Cardiac septum (tissue), 1 donor: ENCODE measurements around the gene MUC4. TPM values are rescaled to one million over a fixed set of nuclear protein-coding genes. Genes with fewer than 3 reads are reported as not detected.
A peak's percentile ranks its signal among the peaks of the same experiment; 100 is the strongest.
"Not testable (repeated sequence)": the region's sequence is repeated elsewhere in the genome, so short reads cannot be mapped to it uniquely, and the experiment has no call there.

Experiments used
- DNase-seq: peaks from one replicate; pipeline ENCODE4 v3.0.0-alpha.2; 2020; ENCODE audit warnings: low spot score
- intact Hi-C: fragments of 100-400 bp; cut with DNase I; formaldehyde crosslinking; loops from one replicate; pipeline ENCODE4 v1.14.0; 2022
- total RNA-seq: library from RNA; stranded (reverse); fragmentation: NEBNext Ultra II Directional; extraction: Animal tissue kit (Norgen Biotek cat#: 25700); gene quantifications from one replicate; pipeline ENCODE4 v1.2.1, GENCODE V29; 2021
- donor health status: DM: no; HTN: no; CAD: no.

The MUC4 gene
- total RNA-seq, 1 donor from 2014 or later = 0.03 TPM

DNA sequence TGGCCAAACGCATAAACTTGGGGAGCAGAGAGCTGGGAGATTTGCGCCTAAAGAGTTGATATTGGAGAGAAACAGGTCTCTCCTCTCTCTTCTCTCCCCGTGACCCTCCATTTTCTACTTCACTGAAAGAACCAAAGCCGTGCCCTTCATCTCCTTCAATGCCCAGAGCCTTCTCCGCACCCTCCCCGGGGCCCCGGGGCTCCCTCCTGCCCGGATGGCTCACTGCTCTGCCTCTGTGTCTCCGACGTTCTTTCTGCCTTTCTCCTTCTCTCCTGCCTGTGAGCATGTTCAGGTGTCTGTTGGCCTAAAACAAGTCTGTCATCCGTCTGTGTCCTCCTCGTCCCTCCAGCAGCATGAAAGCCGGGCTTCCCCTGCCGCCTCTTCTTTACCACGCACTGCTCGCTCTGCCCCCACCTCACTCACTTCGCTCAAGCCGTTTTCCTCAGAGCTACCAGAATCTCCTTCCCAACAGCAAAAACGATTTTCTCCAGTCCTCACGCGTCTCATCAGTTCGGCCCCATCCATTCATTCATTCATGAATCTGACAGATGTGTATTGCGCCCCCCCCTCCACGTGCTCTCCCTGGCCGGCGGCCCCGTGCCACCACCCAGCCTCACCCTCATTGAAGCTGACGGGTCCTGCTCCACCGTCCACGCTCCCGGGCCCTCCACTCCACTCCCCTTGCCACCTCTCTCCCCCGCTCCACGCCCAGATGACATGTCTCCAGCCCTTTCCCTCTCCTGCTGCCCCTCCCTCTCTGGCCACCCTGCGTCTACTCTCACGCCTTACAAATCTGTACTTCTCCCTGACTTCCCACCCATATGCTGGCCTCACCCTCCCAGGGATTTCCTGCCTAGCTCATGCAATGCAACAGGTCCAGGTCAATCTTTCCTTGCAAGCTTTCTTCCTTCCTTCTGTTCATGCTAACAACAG, 10.2 kb downstream of the MUC4 start:
- peak; percentile 67 for DNase-seq
- intact Hi-C loops = no loop called here

DNA sequence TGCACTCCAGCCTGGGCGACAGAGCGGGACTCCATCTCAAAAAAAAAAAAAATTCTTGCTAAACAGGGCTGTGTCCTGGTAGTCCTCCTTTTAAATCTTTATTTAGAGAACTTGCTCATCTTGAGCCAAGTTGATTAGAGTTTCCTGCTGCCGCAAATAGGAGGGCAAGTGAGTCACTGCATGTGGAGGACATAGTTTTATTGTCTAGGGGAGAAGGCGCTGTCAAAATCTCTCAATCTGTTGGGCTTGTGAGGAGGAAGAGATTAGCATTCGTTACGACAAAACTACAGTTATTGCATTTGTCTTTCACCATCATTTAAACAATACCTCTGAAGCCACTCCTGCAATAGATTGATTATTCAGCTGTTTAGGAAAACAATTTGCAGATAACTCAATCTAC, 11.5 kb downstream of the MUC4 start:
- peak; percentile 39 for DNase-seq
- intact Hi-C loops = no loop called here

DNA sequence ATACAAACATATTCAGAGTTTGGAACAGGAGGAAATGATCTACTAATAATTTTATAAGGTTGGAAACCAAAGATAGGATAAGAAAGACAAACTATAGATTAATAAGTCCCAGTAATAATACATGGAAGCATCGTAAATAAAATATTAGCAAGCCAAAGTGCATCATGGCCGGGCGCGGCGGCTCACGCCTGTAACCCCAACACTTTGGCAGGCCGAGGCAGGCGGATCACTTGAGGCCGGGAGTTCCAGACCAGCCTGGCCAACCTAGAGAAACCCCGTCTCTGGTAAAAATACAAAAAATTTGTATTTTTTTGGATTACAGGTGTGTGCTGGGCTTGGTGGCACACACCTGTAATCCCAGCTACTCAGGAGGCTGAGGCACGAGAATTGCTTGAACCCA, 14.9 kb downstream of the MUC4 start:
- intact Hi-C loops = no loop called here
- peak; percentile 20 for DNase-seq

DNA sequence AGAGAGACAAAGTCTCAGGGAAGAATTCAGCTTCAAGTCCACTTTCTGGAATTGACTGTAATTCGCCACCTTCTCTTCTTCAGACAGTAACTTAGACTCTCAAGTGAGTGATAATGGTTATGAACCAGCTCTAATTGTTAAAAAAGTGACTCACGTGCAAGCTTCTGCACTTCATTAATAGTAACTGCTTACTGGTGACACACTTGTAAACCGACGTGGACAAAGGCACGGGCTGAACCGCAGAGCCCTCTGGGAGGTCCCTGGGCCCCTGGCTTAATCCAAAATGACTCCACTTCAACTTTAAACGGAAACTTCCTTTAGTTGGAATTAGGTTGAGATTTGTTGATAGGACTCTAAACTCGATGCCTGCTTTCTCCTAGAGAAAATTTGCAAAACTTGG, 17.0 kb downstream of the MUC4 start:
- intact Hi-C loops = no loop called here
- peak; percentile 10 for DNase-seq

DNA sequence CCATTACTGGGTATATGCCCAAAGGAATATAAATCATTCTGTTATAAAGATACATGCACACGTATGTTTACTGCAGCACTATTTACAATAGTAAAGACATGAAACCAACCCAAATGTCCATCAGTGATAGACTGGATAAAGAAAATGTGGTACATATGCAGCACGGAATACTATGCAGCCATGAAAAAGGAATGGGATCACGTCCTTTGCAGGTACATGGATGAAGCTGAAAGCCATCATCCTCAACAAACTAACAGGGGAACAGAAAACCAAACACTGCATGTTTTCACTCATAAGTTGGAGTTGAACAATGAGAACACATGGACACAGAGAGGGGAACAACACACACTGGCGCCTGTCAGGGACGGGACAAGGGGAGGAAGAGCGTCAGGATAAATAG, 19.1 kb downstream of the MUC4 start:
- DNase-seq, intact Hi-C loops: not testable (repeated sequence)

DNA sequence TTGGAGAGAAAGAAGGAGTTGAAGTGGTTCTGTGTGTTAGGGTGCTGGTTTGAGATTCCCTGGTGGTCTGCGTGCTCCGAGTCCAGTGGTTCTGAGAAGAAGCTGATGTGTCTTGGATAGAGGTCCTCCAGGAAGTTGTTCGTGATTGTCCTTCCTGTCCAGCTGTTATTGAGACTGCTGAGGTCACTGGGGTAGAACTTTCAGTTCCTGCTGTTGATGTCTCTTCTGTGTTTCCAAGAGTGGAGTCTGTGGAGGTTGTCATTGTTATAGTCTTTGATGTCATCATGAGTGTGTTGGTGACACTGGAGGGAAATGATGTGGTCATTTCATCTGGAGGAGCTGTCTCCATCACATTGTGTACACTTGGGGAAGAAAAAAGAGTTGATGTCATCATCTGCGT, 20.8 kb downstream of the MUC4 start:
- DNase-seq = peak; percentile 9
- intact Hi-C loops = no loop called here

DNA sequence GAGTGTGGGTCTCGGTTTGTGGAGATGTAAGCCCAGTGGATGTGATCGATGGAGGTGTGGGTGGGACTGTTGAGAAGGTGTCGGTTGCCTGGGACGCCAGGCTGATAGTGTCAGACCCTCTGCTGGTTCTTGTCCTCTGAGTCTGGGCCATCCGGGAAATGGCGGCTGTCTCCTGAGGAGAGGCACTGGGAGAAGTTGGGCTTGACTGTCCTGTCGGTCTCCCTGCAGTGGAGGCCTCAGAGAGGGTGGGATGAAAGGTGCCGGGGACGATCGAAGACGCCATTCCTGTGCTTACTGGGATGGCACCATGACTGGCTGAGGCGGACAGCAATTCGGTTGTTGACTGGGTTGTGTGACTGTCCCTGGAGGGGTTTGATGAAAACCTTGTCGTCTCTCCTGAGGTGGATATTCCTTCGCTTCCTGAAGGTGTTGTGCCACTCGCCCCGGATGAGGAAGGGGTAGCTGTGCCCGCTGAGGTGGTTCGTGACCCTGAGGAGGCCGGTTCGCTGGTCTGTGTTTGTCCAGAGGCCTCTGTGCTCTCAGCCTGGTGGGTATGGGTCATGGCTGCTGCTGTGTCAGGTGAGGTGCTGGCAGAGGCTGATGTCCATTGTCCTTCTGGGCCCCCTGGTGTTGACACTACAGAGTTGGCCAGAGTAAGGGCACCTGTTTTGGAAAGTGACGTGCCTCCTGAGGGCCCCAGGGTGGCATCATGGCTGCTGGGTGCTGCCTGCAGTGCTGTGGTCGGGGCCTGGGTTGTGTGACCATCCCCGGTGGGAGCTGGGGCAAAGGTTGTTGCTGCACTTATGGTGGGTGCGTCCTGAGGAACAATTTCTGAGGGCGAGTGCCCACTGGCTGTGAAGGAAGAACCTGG, 22.8 kb downstream of the MUC4 start:
- peak; percentile 44 for DNase-seq
- intact Hi-C loops = no loop called here

DNA sequence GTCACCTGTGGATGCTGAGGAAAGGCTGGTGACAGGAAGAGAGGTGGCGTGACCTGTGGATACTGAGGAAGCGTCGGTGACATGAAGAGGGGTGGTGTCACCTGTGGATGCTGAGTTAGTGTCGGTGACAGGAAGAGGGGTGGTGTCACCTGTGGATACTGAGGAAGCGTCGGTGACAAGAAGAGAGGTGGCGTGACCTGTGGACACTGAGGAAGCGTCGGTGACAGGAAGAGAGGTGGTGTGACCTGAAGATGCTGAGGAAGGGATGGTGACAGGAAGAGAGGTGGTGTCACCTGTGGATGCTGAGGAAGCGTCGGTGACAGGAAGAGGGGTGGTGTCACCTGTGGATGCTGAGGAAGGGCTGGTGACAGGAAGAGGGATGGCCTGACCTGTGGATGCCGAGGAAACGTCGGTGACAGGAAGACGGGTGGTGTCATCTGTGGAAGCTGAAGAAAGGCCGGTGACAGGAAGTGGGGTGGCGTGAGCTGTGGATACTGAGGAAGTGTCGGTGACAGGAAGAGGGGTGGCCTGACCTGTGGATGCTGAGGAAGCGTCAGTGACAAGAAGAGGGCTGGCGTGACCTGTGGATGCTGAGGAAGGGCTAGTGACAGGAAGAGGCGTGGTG, 25.8 kb downstream of the MUC4 start:
- intact Hi-C loops = not testable (repeated sequence)
- DNase-seq = peak; percentile 63

DNA sequence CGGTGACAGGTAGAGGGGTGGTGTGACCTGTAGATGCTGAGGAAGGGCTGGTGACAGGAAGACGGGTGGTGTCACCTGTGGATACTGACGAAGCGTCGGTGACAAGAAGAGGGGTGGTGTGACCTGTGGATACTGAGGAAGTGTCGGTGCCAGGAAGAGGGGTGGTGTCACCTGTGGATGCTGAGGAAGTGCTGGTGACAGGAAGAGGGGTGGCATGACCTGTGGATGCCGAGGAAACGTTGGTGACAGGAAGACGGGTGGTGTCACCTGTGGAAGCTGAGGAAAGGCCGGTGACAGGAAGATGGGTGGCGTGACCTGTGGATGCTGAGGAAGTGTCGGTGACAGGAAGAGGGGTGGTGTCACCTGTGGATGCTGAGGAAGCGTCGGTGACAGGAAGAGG, 27.7 kb downstream of the MUC4 start:
- DNase-seq = peak; percentile 35
- intact Hi-C loops = not testable (repeated sequence)

DNA sequence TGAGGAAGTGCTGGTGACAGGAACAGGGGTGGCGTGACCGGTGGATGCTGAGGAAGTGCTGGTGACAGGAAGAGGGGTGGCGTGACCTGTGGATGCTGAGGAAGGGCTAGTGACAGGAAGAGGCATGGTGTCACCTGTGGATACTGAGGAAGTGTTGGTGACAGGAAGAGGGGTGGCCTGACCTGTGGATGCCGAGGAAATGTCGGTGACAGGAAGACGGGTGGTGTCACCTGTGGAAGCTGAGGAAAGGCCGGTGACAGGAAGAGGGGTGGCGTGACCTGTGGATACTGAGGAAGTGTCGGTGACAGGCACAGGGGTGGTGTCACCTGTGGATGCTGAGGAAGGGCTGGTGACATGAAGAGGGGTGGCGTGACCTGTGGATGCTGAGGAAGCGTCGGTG, 30.5 kb downstream of the MUC4 start:
- peak; percentile 44 for DNase-seq
- intact Hi-C loops = not testable (repeated sequence)

DNA sequence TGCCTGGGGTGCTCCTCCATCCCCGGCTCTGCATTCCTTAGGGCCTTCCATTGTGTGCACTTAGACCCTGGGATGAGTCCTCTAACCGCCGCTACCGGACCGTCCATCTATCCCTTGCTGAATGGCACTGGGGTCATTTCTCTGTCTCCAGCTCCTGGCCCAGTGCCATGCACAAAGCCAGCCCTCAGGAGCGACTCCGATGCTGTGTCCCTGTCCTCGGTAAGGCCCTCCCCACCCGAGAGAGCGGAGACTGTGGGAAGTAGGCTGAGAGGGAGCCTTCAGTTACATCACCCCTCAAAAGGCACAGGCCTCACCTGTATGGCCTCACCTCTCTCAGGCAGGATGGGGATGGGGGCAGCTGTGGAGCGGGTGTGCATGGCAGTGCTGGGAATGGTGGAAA, 33.8 kb downstream of the MUC4 start:
- intact Hi-C loops = no loop called here
- peak; percentile 36 for DNase-seq

DNA sequence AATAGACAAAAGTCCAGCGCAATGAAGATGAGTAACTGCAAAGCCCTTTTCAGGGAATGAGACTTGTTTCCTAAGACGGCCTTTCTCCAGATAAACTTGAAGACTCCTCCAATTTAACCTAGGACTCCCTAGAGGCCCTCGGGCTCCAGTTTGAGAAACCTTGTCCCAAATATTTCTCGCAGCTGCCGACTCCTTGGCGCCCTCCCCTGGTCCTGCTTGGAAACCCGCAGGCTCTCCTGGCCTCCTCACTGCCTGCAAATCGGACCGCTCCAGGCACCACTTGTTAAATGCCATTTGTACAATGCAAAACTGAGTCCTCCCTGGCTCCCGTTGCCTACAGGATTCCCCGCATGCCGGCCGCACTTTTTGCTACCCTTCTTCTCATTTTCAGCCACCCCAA, 36.8 kb downstream of the MUC4 start:
- intact Hi-C loops = no loop called here
- peak; percentile 77 for DNase-seq

DNA sequence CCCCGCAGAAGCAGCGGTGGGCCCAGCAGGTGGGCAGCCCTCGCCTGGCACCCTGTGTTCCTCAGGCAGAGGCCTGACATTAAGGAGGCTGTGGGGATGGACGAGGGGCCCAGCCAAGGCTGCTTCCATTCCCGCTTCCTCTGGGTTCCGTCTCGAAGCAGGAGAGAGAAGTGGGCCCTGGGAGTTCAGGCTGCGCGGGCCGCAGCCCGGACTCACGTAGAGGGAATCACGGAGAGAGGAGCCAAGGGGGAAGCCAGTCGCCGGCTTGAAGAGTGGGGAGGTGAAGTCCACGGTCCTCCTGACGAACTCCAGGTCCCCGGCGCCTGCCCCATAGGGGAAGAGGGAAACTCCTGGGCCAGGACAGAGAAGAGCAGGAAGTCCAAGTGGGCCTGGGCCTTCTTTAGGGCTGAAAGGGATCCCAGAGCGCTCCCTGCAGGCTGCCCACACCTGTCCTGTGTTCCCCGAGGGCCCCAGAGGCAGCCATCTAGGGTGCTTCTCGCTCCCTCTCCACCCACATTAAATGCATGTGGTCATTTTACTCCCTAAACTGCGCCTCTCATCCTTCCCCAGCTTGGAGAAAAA, 37.7 kb downstream of the MUC4 start:
- intact Hi-C loops = no loop called here
- DNase-seq = peak; percentile 50

DNA sequence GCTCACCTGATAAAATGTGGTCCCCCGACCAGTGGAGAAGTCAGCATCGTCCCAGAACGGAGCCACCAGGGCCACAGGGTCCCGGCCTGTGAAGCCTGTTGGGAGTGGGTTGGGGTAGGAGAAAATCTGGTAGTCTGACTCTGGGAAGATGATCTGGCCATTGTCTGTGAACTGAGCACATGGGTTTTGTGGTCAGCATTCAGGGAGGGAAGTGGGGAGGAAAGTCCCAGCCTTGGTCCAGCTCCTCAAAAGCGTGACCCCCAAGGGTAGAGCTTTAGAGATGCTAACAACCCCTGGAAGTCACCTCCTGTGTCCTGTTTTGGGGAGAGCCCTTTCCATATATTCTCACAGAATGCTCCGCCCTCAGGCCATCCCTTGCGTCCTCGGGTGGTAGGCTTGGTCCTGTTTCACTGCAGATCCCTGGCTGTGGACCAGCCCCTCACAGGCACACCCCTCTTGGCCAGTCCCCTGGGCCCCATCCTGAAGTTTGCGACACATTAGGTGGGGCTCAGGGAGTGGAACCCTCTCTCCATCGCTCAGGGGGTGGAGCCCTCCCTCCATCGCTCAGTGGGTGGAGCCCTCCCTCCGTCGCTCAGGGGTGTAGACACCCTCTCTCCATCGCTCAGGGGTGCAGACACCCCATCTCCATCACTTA, 40.0 kb downstream of the MUC4 start:
- peak; percentile 46 for DNase-seq
- intact Hi-C loops = no loop called here

DNA sequence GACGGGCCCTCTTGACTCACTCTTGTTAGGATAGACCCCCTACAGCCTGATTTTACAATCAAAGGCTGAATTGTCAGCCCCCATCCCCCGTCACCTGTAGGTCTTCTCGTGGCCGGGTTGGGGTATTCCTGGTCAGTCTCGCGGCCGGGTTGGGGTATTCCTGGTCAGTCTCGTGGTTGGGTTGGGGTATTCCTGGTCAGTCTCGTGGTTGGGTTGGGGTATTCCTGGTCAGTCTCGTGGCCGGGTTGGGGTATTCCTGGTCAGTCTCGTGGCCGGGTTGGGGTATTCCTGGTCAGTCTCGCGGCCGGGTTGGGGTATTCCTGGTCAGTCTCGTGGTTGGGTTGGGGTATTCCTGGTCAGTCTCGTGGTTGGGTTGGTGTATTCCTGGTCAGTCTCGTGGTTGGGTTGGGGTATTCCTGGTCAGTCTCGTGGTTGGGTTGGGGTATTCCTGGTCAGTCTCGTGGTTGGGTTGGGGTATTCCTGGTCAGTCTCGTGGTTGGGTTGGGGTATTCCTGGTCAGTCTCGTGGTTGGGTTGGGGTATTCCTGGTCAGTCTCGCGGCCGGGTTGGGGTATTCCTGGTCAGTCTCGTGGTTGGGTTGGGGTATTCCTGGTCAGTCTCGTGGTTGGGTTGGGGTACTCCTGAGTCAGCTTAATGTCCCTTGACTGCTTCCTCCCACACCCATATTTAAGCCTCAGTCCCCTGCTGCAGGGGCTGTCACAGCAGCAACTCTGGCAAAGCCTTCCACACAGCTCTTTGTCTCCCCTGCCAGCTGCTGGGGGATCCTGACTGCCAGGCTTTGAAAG, 40.7 kb downstream of the MUC4 start:
- DNase-seq = peak; percentile 24
- intact Hi-C loops = not testable (repeated sequence)

DNA sequence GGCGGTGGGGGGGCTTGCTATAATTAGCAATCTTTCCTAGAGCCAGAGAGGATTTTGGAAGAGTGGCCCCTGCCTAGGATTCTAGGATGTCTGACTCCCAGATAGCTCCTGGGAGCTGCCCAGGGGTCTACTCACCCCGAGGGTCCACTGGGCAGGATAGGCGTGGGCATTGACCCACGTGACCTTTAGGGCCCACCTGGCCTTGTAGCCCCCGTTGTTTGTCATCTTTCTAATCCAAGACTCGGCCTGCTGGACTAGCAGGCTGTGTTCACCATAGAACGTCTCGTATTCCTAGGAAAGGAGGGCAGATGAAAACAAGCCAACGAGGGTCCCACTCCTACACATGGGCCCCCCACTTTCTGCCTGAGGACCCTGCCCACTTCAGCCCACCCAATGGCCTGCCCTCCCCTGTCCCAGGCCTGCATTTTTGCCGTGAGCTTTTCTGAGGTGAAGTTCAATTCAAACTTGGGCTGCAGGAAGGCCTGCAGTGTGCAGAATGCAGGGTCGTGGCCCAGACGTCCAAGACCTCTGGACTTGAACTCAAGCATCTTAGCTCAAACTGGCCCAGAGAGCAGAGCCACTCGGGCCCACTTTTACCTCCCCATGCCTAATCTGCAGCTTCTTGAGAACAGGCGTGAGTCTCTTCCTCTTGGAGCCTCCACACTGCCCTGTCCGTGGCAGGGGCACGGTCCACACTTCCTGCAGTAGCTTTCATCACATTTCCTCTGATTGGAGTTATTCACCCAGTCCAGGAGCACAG, 41.5 kb downstream of the MUC4 start:
- peak; percentile 69 for DNase-seq

DNA sequence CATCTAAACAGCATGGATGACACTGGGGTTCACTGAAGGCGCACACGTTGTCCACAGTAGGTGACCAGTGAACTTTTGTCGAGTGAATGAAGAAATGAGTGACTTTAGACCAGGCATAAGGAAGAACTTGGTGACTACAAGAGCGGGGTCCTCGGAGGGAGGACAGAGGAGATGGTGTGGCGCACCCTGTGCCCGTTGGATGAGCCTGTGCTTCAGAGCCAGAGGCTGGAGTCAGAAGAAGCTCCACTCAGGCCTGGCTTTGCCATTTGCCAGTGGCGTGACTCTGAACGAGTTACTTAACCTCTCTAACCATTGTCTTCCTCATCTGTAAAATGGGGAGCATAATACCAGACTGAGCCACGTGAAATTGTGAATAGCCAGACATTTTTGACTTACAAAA, 42.2 kb downstream of the MUC4 start:
- peak; percentile 46 for DNase-seq
- intact Hi-C loops = no loop called here

More for the DNA sequence above, 41.5 kb downstream of the MUC4 start:
- intact Hi-C loops = no loop called here

DNA sequence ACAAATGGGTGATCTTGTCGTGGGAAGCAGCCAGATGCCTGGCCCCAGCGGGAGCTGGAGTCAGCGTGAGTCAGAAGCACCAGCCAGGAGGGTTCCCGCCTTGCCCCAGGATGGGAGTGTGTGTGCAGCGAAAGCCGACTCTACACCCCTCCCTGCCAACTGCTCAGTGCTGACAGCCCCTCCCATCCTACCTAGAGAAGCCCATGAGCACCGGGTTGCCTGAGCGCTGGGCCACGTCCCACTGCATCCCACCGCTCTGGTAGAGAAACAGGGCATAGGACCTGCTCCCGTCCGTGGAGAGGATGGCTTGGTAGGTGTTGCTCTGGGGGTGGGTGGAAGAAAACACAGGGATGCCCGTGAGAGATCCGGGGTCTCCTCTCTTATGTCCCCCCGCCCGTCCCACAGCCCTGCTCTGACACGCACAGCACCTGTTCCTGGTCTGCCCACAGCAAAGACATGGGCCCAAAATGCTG, 42.9 kb downstream of the MUC4 start:
- DNase-seq = peak; percentile 75
- intact Hi-C loops = no loop called here
